Endothelial cell of umbilical vein (primary cell): ENCODE measurements around the gene ADAM22. TPM values are rescaled to one million over a fixed set of nuclear protein-coding genes. Genes with fewer than 3 reads are reported as not detected.

Experiments
- BruUV-seq: library from RNA; stranded (reverse); fragments of 400-500 nt; replicated peaks from 2 replicates; lab custom pipeline; 2021; lab: Mats Ljungman, UMichigan
- CTCF ChIA-PET: fragments of 300-600, 350-600 bp; sonication (Branson Sonifier 250); formaldehyde crosslinking; loops from one replicate; lab custom pipeline; 2021; ENCODE audit warnings: antibody characterized with exemption, inconsistent platforms; lab: Charles Lee
- POLR2A ChIA-PET: fragments of 300-600, 350-600 bp; sonication (Branson Sonifier 250); formaldehyde crosslinking; loops from one replicate; lab custom pipeline; 2021; ENCODE audit warnings: antibody characterized with exemption, inconsistent platforms; lab: Charles Lee
- DNase-seq: peaks from one replicate; pipeline ENCODE4 v3.0.0-alpha.2; 2011; ENCODE audit warnings: low read depth, low spot score
- FAIRE-seq: peaks from 2 replicates; lab custom pipeline; 2011; peaks lifted over from hg19 to GRCh38; lab: Jason Lieb, UNC
- H2AFZ ChIP-seq: 2 replicates; pipeline ENCODE4 v1.6.0; 2012; ENCODE audit warnings: low read depth, low read length, control low read depth, inconsistent platforms
- H3K27ac ChIP-seq: 2 replicates; pipeline ENCODE4 v1.5.1; 2011; ENCODE audit warnings: low read depth, mild to moderate bottlenecking, control low read depth, low read length, moderate library complexity; ENCODE audit not compliant: insufficient read depth
- H3K27me3 ChIP-seq, 2 experiments: 2 replicates each; pipeline versions ENCODE4 v1.6.0 to v1.6.1; 2011; ENCODE audit warnings: low read length in 2 of 2, mixed read lengths in 1 of 2; ENCODE audit not compliant: control insufficient read depth in 2 of 2, insufficient read depth in 2 of 2
- H3K36me3 ChIP-seq, 2 experiments: 2 replicates in 1 of 2; 3 replicates in 1 of 2; pipeline ENCODE4 v1.5.1; 2011; ENCODE audit warnings: low read length in 2 of 2, mild to moderate bottlenecking in 1 of 2, moderate library complexity in 1 of 2; ENCODE audit not compliant: control insufficient read depth in 2 of 2, insufficient read depth in 2 of 2; ENCODE audit errors: extremely low read depth in 1 of 2
- H3K4me1 ChIP-seq: 3 replicates; pipeline ENCODE4 v1.5.1; 2011; ENCODE audit warnings: mild to moderate bottlenecking, low read length; ENCODE audit not compliant: control insufficient read depth, insufficient read depth; ENCODE audit errors: extremely low read depth
- H3K4me2 ChIP-seq: 2 replicates; pipeline ENCODE4 v1.6.1; 2011; ENCODE audit warnings: low read length, control low read depth, mixed read lengths; ENCODE audit not compliant: insufficient read depth
- H3K4me3 ChIP-seq, 3 experiments: fragments of 200-600 bp in 1 of 3; sonication (generic), shearing (Covaris generic) in 1 of 3; replicated peaks in 1 of 3; 2 replicates each; pipeline ENCODE4 v1.5.1; 2011 to 2016; ENCODE audit warnings: control low read depth in 3 of 3, low read length in 3 of 3, mild to moderate bottlenecking in 2 of 3, inconsistent platforms in 1 of 3, low read depth in 1 of 3, moderate library complexity in 1 of 3; ENCODE audit not compliant: insufficient read depth in 1 of 3
- H3K79me2 ChIP-seq: 2 replicates; pipeline ENCODE4 v1.6.0; 2012; ENCODE audit warnings: low read length, inconsistent platforms; ENCODE audit not compliant: control insufficient read depth, insufficient read depth
- H3K9ac ChIP-seq: replicated peaks from 2 replicates; pipeline ENCODE3; 2011; ENCODE audit warnings: low read length, control low read depth; ENCODE audit not compliant: insufficient read depth; ENCODE audit errors: extremely low read depth
- H3K9me1 ChIP-seq: replicated peaks from 3 replicates; pipeline ENCODE4 v1.6.0; 2011; ENCODE audit warnings: mild to moderate bottlenecking, low read length; ENCODE audit not compliant: control insufficient read depth, insufficient read depth; ENCODE audit errors: extremely low read depth
- H3K9me3 ChIP-seq: replicated peaks from 2 replicates; pipeline ENCODE4 v1.5.1; 2012; ENCODE audit warnings: low read length, inconsistent platforms; ENCODE audit not compliant: control insufficient read depth, insufficient read depth
- H4K20me1 ChIP-seq: replicated peaks from 2 replicates; pipeline ENCODE3; 2011; ENCODE audit warnings: mild to moderate bottlenecking, low read length; ENCODE audit not compliant: control insufficient read depth, insufficient read depth; ENCODE audit errors: extremely low read depth
- EZH2 ChIP-seq: IDR thresholded peaks from 2 replicates; pipeline ENCODE4 v1.6.1; 2012; ENCODE audit warnings: borderline replicate concordance, low read depth, mild to moderate bottlenecking, moderate library complexity, low read length, inconsistent platforms; ENCODE audit not compliant: severe bottlenecking
- FOS ChIP-seq: IDR thresholded peaks from 2 replicates; pipeline ENCODE4 v1.6.1; 2011; ENCODE audit warnings: mild to moderate bottlenecking, low read length, moderate library complexity, borderline replicate concordance; ENCODE audit not compliant: insufficient read depth
- GATA2 ChIP-seq: IDR thresholded peaks from 2 replicates; pipeline ENCODE4 v1.7.0; 2011; ENCODE audit warnings: low read depth, mild to moderate bottlenecking, moderate library complexity, mixed read lengths, low read length; ENCODE audit not compliant: insufficient read length, insufficient read depth
- JUN ChIP-seq: IDR thresholded peaks from 2 replicates; pipeline ENCODE4 v1.6.1; 2011; ENCODE audit warnings: borderline replicate concordance, low read depth; ENCODE audit not compliant: insufficient read length, insufficient read depth
- MYC ChIP-seq: IDR thresholded peaks from one replicate; pipeline ENCODE4 v1.6.1; 2011; ENCODE audit warnings: mild to moderate bottlenecking, low read depth, low read length
- POLR2A ChIP-seq: IDR thresholded peaks from 2 replicates; pipeline ENCODE4 v1.6.1; 2012; ENCODE audit warnings: low read depth, mild to moderate bottlenecking, control low read depth, low read length
- POLR2AphosphoS5 ChIP-seq: IDR thresholded peaks from 2 replicates; pipeline ENCODE4 v1.6.1; 2012; ENCODE audit warnings: low read depth, mild to moderate bottlenecking, control low read depth, low read length, moderate library complexity; ENCODE audit not compliant: insufficient read depth
- dilution Hi-C: fragments of 300-500 bp; cut with MboI; formaldehyde crosslinking; loops from one replicate; pipeline ENCODE4 v1.15.0; 2019; ENCODE audit warnings: low sequenced_read_pairs; ENCODE audit not compliant: extremely low pct_ligation_motif_present
- intact Hi-C: fragments of 100-400 bp; cut with micrococcal nuclease; formaldehyde crosslinking; loops from one replicate; pipeline ENCODE4 v1.10.0; 2022
- polyA plus RNA-seq, 4 experiments: library from polyadenylated mRNA; depleted of rRNA in 3 of 4; stranded (reverse) in 3 of 4; unstranded in 1 of 4; fragments of >200 nt; gene quantifications; 2 replicates each; pipeline versions ENCODE4 v1.2.1 to v1.2.3, GENCODE V29; 2011 to 2012; ENCODE audit warnings: missing spikeins in 1 of 4
- total RNA-seq: library from RNA; stranded (reverse); gene quantifications from 2 replicates; pipeline ENCODE4 v1.2.3, GENCODE V29; 2021
- TF ChIP-seq, protein P1 (sequence below), 2 donors: IDR thresholded peaks; 1 replicate in 1 of 2; 2 replicates in 1 of 2; pipeline ENCODE4 v1.5.1; 2011; ENCODE audit warnings: low read length in 2 of 2, mild to moderate bottlenecking in 2 of 2, moderate library complexity in 2 of 2, control low read depth in 1 of 2, inconsistent platforms in 1 of 2, low read depth in 1 of 2; ENCODE audit not compliant: insufficient read depth in 1 of 2; ENCODE audit errors: extremely low read depth in 1 of 2
- TF ChIP-seq, protein P2 (sequence below): IDR thresholded peaks from 2 replicates; pipeline ENCODE4 v1.6.1; 2011; ENCODE audit not compliant: insufficient read depth, insufficient read length

Gene ADAM22
- total and polyA plus RNA-seq, 2 donors (not counting 3 experiments of a cell fraction or from before 2014, with no cell fraction given), result 0.33 to 0.53 TPM

DNA sequence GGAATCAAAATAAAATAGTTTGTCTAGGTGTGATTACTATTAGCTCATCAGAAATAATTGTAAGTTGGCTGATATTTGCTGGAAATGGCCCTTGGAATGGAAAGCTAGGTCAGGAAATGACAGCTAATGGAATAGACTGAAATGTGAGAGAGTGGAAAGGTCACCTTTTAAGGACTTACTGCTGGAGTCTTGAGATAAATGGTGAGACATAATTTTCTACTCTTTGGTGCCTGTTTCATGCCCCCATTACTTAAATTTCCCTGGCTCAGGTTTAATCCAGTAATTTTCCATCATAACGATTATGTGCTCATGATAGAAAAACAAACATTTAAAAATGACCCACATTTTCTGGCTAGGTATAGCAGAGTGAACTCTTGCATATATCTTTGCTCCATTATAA lies 123.6 kb downstream of the ADAM22 start:
- no peaks in the 10 kb centered on the region for H3K9me1 ChIP-seq
- intact Hi-C loops, result no loop called here
- TF ChIP-seq JUN (no peak), MYC (no peak), GATA2 (no peak), POLR2A (no peak), FOS (no peak), EZH2 (no peak), POLR2AphosphoS5 (no peak)
- TF ChIP-seq, protein P1, sequence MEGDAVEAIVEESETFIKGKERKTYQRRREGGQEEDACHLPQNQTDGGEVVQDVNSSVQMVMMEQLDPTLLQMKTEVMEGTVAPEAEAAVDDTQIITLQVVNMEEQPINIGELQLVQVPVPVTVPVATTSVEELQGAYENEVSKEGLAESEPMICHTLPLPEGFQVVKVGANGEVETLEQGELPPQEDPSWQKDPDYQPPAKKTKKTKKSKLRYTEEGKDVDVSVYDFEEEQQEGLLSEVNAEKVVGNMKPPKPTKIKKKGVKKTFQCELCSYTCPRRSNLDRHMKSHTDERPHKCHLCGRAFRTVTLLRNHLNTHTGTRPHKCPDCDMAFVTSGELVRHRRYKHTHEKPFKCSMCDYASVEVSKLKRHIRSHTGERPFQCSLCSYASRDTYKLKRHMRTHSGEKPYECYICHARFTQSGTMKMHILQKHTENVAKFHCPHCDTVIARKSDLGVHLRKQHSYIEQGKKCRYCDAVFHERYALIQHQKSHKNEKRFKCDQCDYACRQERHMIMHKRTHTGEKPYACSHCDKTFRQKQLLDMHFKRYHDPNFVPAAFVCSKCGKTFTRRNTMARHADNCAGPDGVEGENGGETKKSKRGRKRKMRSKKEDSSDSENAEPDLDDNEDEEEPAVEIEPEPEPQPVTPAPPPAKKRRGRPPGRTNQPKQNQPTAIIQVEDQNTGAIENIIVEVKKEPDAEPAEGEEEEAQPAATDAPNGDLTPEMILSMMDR (IDR thresholded peaks at IDR 0.05; ENCODE audit: extremely low read depth in 1 of 2, insufficient read depth in 1 of 2, low read depth in 1 of 2, low read length in 2 of 2), result no peak
- TF ChIP-seq, protein P2, sequence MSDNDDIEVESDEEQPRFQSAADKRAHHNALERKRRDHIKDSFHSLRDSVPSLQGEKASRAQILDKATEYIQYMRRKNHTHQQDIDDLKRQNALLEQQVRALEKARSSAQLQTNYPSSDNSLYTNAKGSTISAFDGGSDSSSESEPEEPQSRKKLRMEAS, result no peak
- H3K36me3 ChIP-seq, result no peaks in the 10 kb centered on the region
- ChIA-PET POLR2A (no interaction called here), CTCF (no interaction called here)
- no peaks in the 10 kb centered on the region for H3K9me3 ChIP-seq
- BruUV-seq, result no TSS peak
- H3K4me2 ChIP-seq, result no peak overlapping the region
- no peak overlapping the region for H2AFZ ChIP-seq
- DNase-seq, result no peak
- no peak for FAIRE-seq
- no peaks in the 10 kb centered on the region for H4K20me1 ChIP-seq
- H3K27me3 ChIP-seq, result no peaks in the 10 kb centered on the region
- H3K27ac ChIP-seq, result no peak overlapping the region
- no peak overlapping the region for H3K4me3 ChIP-seq
- dilution Hi-C loops, result no loop called here
- H3K79me2 ChIP-seq, result no peaks in the 10 kb centered on the region
- no peak overlapping the region for H3K9ac ChIP-seq
- no peaks in the 10 kb centered on the region for H3K4me1 ChIP-seq
